OCI-LY3 (cell line): ENCODE data around the gene AQR.
"Not testable (repeated sequence)": the region's sequence is repeated elsewhere in the genome, so short reads cannot be mapped to it uniquely, and the experiment has no call there.

Experiments
- H2AFZ ChIP-seq: fragments of 200-600, 300-600 bp; shearing (Covaris generic); 2 replicates; pipeline ENCODE4 v1.6.0; 2014; ENCODE audit warnings: antibody characterized with exemption, low read depth, low read length
- H3K27ac ChIP-seq: fragments of 200-600, 300-600 bp; sonication (generic); 2 replicates; pipeline ENCODE4 v1.5.1; 2014; ENCODE audit warnings: mild to moderate bottlenecking, low read length, moderate library complexity, mixed read lengths
- H3K27me3 ChIP-seq: fragments of 200-600, 300-600 bp; sonication (generic); 2 replicates; pipeline ENCODE4 v1.6.1; 2014; ENCODE audit warnings: low read depth, low read length, mixed read lengths
- H3K36me3 ChIP-seq: fragments of 200-600, 300-600 bp; sonication (generic); replicated peaks from 2 replicates; pipeline ENCODE3; 2014; ENCODE audit warnings: low read depth, low read length, mixed read lengths
- H3K4me1 ChIP-seq: fragments of 300-600, 200-600 bp; sonication (generic); 2 replicates; pipeline ENCODE4 v1.6.1; 2014; ENCODE audit warnings: low read length, mixed read lengths
- H3K4me2 ChIP-seq: fragments of 200-600, 300-600 bp; sonication (generic); 2 replicates; pipeline ENCODE4 v1.6.1; 2014; ENCODE audit warnings: low read length, mixed read lengths
- H3K4me3 ChIP-seq: fragments of 300-600, 200-600 bp; sonication (generic); 2 replicates; pipeline ENCODE4 v1.5.1; 2014; ENCODE audit warnings: antibody characterized with exemption, mild to moderate bottlenecking, low read length, moderate library complexity
- H3K79me2 ChIP-seq: fragments of 300-600, 200-600 bp; shearing (Covaris generic); 2 replicates; pipeline ENCODE4 v1.6.1; 2014; ENCODE audit warnings: mild to moderate bottlenecking, low read length, mixed read lengths
- H3K9ac ChIP-seq: fragments of 300-600, 200-600 bp; shearing (Covaris generic); 2 replicates; pipeline ENCODE4 v1.6.0; 2014; ENCODE audit warnings: mild to moderate bottlenecking, low read length, moderate library complexity
- H3K9me3 ChIP-seq: fragments of 200-600, 300-600 bp; shearing (Covaris generic); 2 replicates; pipeline ENCODE4 v1.6.1; 2014; ENCODE audit warnings: low read length, mixed read lengths; ENCODE audit not compliant: insufficient read depth
- H4K20me1 ChIP-seq: fragments of 200-600, 300-600 bp; sonication (generic); 2 replicates; pipeline ENCODE4 v1.6.1; 2016; ENCODE audit warnings: low read length, mixed read lengths; ENCODE audit not compliant: insufficient read depth
- EZH2phosphoT487 ChIP-seq: fragments of 200-600 bp; shearing (Covaris generic); IDR thresholded peaks from 2 replicates; pipeline ENCODE4 v1.6.1; 2018; ENCODE audit warnings: antibody characterized with exemption, mixed run types, low read depth
- TF ChIP-seq, protein P1 (sequence below): fragments of 200-600, 300-600 bp; sonication (generic); IDR thresholded peaks from 2 replicates; pipeline ENCODE4 v1.5.1; 2014; ENCODE audit warnings: antibody characterized with exemption, low read length, low read depth

Gene AQR

GRCh38 chr15:34943711-34944110 lies 25.8 kb downstream of the AQR start:
- no peaks in the 10 kb centered on the region for H3K4me1 ChIP-seq
- H3K9me3 ChIP-seq, result no peaks in the 10 kb centered on the region
- no peaks in the 10 kb centered on the region for H3K79me2 ChIP-seq
- no peak overlapping the region for H2AFZ ChIP-seq
- H3K36me3 ChIP-seq, result peaks cover 15% of the 10 kb centered on the region
- H3K27ac ChIP-seq, result no peak overlapping the region
- no peaks in the 10 kb centered on the region for H3K27me3 ChIP-seq
- H3K9ac ChIP-seq, result no peak overlapping the region
- no peak overlapping the region for H3K4me2 ChIP-seq
- TF ChIP-seq EZH2phosphoT487, result no peak
- TF ChIP-seq, protein P1, sequence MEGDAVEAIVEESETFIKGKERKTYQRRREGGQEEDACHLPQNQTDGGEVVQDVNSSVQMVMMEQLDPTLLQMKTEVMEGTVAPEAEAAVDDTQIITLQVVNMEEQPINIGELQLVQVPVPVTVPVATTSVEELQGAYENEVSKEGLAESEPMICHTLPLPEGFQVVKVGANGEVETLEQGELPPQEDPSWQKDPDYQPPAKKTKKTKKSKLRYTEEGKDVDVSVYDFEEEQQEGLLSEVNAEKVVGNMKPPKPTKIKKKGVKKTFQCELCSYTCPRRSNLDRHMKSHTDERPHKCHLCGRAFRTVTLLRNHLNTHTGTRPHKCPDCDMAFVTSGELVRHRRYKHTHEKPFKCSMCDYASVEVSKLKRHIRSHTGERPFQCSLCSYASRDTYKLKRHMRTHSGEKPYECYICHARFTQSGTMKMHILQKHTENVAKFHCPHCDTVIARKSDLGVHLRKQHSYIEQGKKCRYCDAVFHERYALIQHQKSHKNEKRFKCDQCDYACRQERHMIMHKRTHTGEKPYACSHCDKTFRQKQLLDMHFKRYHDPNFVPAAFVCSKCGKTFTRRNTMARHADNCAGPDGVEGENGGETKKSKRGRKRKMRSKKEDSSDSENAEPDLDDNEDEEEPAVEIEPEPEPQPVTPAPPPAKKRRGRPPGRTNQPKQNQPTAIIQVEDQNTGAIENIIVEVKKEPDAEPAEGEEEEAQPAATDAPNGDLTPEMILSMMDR, result no peak
- no peaks in the 10 kb centered on the region for H4K20me1 ChIP-seq
- H3K4me3 ChIP-seq, result no peak overlapping the region

GRCh38 chr15:34943264-34943663 lies 26.3 kb downstream of the AQR start:
- H3K9me3 ChIP-seq, H3K27ac ChIP-seq, H3K4me1 ChIP-seq, H4K20me1 ChIP-seq, H2AFZ ChIP-seq, H3K27me3 ChIP-seq, H3K4me3 ChIP-seq, H3K79me2 ChIP-seq, H3K4me2 ChIP-seq, H3K9ac ChIP-seq: not testable (repeated sequence)
- peaks cover 14% of the 10 kb centered on the region for H3K36me3 ChIP-seq

DNA sequence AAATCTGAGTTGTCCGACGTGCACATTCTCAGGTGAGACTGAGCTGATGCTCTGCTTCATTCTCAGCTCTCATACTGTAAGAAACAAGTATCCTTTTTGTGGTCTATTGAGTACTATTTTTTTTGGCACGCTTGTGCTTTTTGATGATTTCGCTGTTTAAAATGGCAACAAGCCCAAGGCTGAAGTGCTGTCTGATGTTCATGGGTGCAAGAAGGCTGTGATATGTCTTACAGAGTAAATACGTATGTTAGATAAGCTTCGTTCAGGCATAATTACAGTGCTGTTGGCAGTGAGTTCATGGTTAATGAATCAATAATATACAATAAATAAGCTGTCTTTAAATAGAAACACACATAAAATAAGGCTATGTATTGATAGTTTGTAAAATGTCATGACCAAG lies 27.2 kb downstream of the AQR start:
- no peak overlapping the region for H3K4me2 ChIP-seq
- no peaks in the 10 kb centered on the region for H3K79me2 ChIP-seq
- H2AFZ ChIP-seq, result no peak overlapping the region
- no peaks in the 10 kb centered on the region for H3K9me3 ChIP-seq
- H3K27me3 ChIP-seq, result no peaks in the 10 kb centered on the region
- H3K36me3 ChIP-seq, result peaks cover 11% of the 10 kb centered on the region
- no peak overlapping the region for H3K9ac ChIP-seq
- no peak overlapping the region for H3K27ac ChIP-seq
- TF ChIP-seq EZH2phosphoT487, result no peak
- TF ChIP-seq, protein P1, result no peak
- H3K4me3 ChIP-seq, result no peak overlapping the region
- H3K4me1 ChIP-seq, result no peaks in the 10 kb centered on the region
- no peaks in the 10 kb centered on the region for H4K20me1 ChIP-seq

GRCh38 chr15:34941831-34942230 lies 27.7 kb downstream of the AQR start:
- peaks cover 11% of the 10 kb centered on the region for H3K36me3 ChIP-seq
- TF ChIP-seq, protein P1, result no peak
- TF ChIP-seq EZH2phosphoT487, result no peak
- H3K9me3 ChIP-seq, result no peaks in the 10 kb centered on the region
- H4K20me1 ChIP-seq, result no peaks in the 10 kb centered on the region
- no peak overlapping the region for H3K27ac ChIP-seq
- no peak overlapping the region for H2AFZ ChIP-seq
- no peak overlapping the region for H3K4me3 ChIP-seq
- H3K27me3 ChIP-seq, result no peaks in the 10 kb centered on the region
- no peak overlapping the region for H3K9ac ChIP-seq
- no peaks in the 10 kb centered on the region for H3K79me2 ChIP-seq
- no peak overlapping the region for H3K4me2 ChIP-seq
- no peaks in the 10 kb centered on the region for H3K4me1 ChIP-seq

DNA sequence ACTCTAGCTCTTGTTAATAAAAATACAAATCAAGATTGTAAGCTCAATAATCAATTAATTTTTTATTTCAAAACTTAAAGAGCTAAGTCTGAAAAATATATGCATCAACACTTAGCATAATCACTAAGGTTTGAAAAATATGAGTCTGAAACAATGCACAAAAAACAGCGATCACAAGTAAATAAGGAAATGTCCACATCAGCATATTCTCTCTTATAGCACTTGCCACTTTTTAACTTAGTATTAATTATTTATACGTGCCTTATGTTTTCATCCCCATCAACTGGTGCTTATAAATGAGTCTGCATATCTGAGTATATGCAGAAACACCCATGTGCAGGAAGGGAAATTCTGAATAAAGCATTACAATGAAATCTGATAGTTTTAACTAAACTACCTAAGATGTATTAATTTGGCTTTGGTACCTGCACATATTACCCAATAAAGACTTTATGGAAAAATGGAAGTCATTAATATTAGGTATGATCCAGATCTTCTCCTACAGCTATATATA lies 28.3 kb downstream of the AQR start:
- Histone ChIP-seq H2AFZ (no peak overlapping the region), H3K27me3 (no peaks in the 10 kb centered on the region), H3K4me1 (no peaks in the 10 kb centered on the region), H3K27ac (no peak overlapping the region), H4K20me1 (no peaks in the 10 kb centered on the region), H3K4me2 (no peak overlapping the region), H3K4me3 (no peak overlapping the region), H3K36me3 (peaks cover 11% of the 10 kb centered on the region), H3K9ac (no peak overlapping the region), H3K9me3 (no peaks in the 10 kb centered on the region), H3K79me2 (no peaks in the 10 kb centered on the region)
- TF ChIP-seq, protein P1, result no peak
- TF ChIP-seq EZH2phosphoT487, result no peak
